Measurements from ENCODE around the gene PTK7.

DNA sequence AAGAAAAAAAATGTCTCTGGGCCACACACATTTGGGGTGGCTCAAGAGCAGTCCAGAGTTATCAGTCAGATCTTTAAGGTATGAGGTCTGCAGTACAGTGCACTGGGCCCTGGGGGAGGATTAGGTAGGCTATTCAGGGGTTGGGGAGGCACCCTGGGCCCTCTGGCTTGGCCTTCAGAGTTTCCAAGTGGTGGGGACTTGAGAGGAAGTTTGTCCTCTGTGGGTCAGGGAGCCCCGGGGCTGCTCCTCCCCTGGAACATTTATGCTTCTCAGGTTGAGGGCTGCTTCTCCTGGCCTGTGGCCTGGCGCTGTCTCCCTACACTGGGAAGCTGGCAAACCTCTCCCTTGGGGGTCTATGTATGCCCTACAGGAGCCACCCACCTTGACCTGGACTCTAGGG is 46.0 kb downstream of the PTK7 start:
- TF ChIP-seq, protein P1, sequence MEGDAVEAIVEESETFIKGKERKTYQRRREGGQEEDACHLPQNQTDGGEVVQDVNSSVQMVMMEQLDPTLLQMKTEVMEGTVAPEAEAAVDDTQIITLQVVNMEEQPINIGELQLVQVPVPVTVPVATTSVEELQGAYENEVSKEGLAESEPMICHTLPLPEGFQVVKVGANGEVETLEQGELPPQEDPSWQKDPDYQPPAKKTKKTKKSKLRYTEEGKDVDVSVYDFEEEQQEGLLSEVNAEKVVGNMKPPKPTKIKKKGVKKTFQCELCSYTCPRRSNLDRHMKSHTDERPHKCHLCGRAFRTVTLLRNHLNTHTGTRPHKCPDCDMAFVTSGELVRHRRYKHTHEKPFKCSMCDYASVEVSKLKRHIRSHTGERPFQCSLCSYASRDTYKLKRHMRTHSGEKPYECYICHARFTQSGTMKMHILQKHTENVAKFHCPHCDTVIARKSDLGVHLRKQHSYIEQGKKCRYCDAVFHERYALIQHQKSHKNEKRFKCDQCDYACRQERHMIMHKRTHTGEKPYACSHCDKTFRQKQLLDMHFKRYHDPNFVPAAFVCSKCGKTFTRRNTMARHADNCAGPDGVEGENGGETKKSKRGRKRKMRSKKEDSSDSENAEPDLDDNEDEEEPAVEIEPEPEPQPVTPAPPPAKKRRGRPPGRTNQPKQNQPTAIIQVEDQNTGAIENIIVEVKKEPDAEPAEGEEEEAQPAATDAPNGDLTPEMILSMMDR (IDR thresholded peaks at IDR 0.05) = no peak
- TF ChIP-seq EZH2 (IDR thresholded peaks at IDR 0.05; ENCODE audit: borderline replicate concordance, insufficient read depth, low read depth, low read length, poor library complexity, severe bottlenecking) = no peak
